ENCODE measurements around the gene CTSC.

CTSC gene

GRCh38 chr11:88315981-88316441, 21.5 kb downstream of the CTSC start:
- DNase-seq, result no peak

- DNase-seq, result no peak
Measured at GRCh38 chr11:88315015-88315414, 22.5 kb downstream of the CTSC start.

GRCh38 chr11:88313441-88313840, 24.1 kb downstream of the CTSC start:
- no peak for DNase-seq

GRCh38 chr11:88312628-88313027, 24.9 kb downstream of the CTSC start:
- DNase-seq, result peak; percentile 38

GRCh38 chr11:88310246-88310645, 27.3 kb downstream of the CTSC start:
- DNase-seq, result peak; percentile 24

GRCh38 chr11:88308576-88308975, 29.0 kb downstream of the CTSC start:
- no peak for DNase-seq

- DNase-seq, result no peak
Measured at GRCh38 chr11:88307749-88308425, 29.6 kb downstream of the CTSC start.

GRCh38 chr11:88306785-88307184, 30.8 kb downstream of the CTSC start:
- no peak for DNase-seq

- no peak for DNase-seq
Measured at GRCh38 chr11:88305430-88305829, 32.1 kb downstream of the CTSC start.

- no peak for DNase-seq
Measured at GRCh38 chr11:88304352-88304751, 33.2 kb downstream of the CTSC start.

GRCh38 chr11:88303037-88303436, 34.5 kb downstream of the CTSC start:
- DNase-seq, result no peak

GRCh38 chr11:88301488-88302140, 35.9 kb downstream of the CTSC start:
- no peak for DNase-seq

GRCh38 chr11:88300888-88301487, 36.5 kb downstream of the CTSC start:
- no peak for DNase-seq

GRCh38 chr11:88297863-88298262, 39.7 kb downstream of the CTSC start:
- DNase-seq, result no peak

GRCh38 chr11:88297421-88297820, 40.1 kb downstream of the CTSC start:
- DNase-seq, result no peak

GRCh38 chr11:88295028-88295427, 42.5 kb downstream of the CTSC start:
- DNase-seq, result no peak

- DNase-seq, result peak; percentile 42
Measured at GRCh38 chr11:88293931-88294330, 43.6 kb downstream of the CTSC start.

- DNase-seq, result peak; percentile 39
Measured at GRCh38 chr11:88292171-88292843, 45.2 kb downstream of the CTSC start.

GRCh38 chr11:88288560-88288959, 49.0 kb downstream of the CTSC start:
- DNase-seq, result no peak

GRCh38 chr11:88284336-88285050, 53.0 kb downstream of the CTSC start:
- peak; percentile 8 for DNase-seq

GRCh38 chr11:88282747-88283515, 54.6 kb downstream of the CTSC start:
- no peak for DNase-seq

- no peak for DNase-seq
Measured at GRCh38 chr11:88281317-88281712, 56.2 kb downstream of the CTSC start.
